GM18909 (cell line): Measurements from ENCODE around the gene TELO2.

Source experiments
- ATAC-seq: cut with Tn5 transposase; IDR thresholded peaks from one replicate; pipeline ENCODE4 v1.9.1; 2021; ENCODE audit warnings: mild to moderate bottlenecking; ENCODE audit not compliant: unreplicated experiment, poor library complexity

The TELO2 gene

DNA sequence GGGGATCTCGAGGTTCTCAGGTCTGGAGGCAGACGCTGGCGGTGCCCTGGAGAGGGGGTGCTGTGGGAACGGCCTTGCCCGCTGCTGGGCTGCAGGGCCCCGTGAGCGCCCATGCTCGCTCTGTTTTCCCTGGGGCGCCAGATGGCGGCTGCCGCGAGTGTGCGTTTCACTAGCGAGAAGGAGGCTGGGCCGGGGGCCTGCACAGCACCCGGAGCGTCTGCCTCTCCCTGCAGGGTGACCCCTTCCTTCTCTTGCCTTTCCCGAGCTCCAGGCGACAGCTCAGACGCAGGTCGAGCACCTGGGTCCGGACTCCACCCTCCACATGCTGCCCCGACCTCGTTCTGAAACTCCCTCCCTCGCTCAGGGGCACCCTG, 2.7 kb downstream of the TELO2 start:
- no peak for ATAC-seq

DNA sequence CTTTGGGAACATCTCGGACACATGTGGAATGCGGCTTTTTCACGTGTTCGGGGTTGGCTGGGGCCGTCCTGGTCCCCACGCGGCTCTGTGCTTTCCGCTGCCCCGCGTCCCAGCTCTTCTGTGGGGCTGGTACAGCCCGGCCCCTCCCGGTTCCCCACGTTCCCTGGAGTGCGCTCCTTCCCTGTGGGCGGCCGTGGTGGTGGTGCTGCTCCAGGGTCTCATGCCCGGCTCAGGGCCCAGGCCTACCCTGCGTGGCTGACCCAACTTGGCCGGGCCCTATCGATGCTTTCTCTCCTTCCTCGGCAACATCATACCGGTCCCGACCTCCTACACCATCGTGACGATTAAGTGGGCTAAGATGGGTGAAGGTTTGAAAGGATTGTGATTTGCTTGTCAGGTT, 3.3 kb downstream of the TELO2 start:
- ATAC-seq, result no peak

DNA sequence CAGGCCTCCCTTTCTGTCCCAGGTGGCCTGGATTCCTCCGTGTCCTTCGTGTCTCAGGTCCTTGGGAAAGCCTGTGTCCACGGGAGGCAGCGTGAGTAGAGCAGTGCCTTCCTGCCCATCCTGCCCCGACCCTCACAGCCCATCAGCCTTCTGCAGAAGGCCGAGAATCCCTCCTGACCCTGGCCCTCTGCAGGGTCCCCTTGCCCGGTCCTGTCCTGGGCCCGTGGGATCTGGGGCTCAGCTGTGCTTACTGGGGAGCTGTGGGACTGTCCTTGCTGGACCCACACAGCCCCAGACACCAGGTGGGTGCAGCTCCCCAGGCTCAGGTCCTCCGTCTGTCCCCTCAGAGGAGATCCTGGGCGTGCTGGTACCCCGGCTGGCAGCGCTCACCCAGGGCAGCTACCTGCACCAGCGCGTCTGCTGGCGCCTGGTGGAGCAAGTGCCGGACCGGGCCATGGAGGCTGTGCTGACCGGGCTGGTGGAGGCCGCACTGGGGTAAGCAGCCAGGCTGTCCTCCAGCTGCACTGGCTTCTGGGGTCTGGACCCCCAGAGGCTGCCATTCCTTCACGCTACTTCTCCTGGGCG, 3.9 kb downstream of the TELO2 start:
- no peak for ATAC-seq

DNA sequence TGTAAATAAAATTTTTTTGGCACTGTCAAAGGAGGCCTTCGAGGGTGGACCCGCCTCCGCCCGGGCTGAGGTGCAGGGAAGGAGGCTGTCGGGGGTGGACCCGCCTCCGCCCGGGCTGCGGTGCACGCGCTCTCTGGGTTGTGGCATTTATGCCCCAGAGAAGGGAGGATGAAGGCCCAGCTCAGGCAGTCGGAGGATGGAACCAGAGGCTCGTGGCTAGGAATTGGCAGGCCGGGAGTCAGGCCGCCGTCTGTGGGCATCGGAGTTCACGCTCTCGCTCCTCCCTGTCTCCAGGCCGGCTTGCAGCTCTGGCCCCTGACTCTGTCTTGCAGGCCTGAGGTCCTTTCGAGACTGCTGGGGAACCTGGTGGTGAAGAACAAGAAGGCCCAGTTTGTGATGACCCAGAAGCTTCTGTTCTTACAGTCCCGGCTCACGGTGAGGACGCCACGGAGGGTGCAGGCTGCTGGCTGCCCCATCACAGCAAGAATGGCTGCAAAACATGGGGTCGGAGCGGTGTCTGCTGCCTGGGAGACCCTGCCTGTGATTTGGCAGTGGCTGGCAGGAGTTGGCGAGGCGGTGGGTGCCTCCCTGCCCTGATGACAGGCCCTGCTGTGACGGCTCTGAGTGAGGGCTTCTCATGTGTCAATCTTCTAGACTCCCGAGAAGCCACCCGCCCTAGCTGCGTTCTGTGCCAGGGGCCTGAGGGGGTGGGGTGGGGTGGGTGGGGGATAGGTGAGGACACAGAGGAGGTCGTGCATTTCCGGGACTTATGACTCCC, 5.9 kb downstream of the TELO2 start:
- ATAC-seq, result no peak

DNA sequence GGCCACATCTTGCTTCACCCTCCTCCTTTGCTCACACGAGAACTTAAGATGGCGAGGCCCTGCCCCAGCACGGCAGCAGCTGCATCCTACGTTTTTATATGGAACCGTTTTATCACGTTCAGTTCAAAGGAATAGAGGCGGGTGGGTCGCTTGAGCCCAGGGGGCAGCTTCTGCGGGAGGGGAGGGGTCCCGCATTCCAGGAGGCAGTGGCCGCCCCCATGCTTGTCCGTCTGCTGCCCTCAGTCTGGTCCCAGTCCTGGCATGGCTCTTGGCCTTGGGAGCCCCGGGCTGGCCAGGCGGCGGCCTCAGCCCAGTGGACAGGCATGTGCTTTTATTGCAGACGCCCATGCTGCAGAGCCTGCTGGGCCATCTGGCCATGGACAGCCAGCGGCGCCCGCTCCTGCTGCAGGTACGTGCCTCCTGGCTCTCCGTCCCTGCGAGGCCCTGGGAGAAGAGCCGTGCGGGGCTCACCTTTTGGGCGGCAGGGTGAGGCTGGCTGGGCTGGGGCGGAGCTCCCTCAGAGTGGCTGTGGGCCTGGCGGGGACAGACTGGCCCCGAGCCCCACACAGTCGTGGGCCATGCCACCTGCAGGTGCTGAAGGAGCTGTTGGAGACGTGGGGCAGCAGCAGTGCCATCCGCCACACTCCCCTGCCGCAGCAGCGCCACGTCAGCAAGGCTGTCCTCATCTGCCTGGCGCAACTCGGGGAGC, 6.8 kb downstream of the TELO2 start:
- ATAC-seq, result no peak

DNA sequence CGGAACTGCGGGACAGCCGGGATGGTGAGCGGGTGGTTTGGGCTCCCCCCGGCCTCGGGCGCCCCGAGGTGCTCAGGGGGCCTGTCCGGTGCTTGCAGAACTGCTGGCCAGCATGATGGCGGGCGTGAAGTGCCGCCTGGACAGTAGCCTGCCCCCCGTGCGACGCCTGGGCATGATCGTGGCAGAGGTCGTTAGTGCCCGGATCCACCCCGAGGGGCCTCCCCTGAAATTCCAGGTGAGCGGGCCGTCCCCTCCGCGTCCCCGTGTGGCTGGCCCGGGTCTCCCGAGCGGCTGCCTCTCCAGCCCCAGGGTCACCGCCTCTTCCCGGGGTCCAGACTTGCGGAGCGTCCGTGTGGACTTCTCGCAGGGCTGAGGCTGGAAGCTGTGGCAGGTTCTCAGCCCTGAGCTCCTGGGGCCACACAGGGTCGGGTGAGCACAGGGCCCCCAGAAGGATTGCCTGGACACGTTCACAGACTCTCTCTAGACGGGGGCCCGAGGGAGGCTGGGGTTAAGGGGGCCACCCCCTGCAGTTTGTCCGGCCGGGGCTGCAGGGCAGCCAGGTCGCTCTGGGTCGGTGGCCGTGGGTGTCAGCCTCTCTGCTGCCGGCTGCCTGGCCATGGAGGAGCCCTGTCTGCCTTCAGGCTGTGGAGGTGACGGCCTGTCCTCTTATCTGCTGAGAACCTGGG, 7.4 kb downstream of the TELO2 start:
- no peak for ATAC-seq

DNA sequence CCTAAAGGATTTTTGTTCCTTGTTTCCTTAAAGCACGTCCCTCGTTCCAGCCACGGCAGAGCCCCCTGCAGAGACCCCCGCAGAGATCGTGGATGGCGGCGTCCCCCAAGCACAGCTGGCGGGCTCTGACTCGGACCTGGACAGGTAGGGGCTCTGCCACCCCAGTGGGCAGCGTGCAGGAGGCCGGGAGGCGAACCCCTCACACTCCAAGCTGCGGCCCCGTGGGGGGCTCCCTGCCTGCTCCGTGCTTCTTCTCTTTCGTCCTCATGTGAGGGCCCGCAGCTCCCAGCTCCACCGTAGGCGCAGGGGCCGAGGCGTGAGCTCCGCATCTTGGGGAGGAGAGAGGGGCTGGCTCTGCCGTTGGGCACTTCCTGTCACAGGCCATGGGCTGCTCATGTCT, 8.5 kb downstream of the TELO2 start:
- ATAC-seq, result no peak

DNA sequence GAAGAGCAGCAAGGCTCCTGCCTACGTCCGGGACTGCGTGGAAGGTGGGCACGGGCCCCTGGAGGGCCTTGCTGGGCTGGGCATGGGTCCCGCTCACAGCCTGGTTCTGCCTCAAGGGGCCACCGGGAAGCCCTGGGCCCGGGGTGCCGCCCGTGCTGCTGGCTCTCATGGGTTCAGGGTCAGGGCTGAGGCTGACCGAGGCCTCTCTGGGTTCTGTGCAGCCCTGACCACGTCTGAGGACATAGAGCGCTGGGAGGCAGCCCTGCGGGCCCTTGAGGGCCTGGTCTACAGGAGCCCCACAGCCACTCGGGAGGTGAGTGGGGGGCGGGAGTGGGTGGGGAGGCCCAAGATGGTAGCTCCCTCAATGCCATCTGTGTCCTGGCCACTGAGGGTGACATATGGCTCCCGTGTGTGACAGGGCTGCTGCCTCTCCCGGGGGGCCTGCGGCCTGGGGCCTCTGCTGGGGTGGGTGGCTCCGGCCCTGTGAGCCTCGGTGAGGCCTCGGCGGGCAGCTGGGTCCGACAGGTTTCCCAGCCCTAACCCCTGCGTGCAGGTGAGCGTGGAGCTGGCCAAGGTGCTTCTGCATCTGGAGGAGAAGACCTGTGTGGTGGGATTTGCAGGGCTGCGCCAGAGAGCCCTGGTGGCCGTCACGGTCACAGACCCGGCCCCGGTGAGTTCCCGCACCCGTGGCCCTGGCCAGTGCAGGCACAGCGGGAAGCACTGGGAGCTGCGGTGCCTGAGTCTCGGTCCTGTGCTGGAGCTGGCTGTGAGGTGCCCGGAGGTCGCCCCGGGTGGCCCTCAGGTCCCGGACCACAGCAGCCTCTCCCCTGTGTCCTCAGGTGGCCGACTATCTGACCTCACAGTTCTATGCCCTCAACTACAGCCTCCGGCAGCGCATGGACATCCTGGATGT, 9.2 kb downstream of the TELO2 start:
- no peak for ATAC-seq

DNA sequence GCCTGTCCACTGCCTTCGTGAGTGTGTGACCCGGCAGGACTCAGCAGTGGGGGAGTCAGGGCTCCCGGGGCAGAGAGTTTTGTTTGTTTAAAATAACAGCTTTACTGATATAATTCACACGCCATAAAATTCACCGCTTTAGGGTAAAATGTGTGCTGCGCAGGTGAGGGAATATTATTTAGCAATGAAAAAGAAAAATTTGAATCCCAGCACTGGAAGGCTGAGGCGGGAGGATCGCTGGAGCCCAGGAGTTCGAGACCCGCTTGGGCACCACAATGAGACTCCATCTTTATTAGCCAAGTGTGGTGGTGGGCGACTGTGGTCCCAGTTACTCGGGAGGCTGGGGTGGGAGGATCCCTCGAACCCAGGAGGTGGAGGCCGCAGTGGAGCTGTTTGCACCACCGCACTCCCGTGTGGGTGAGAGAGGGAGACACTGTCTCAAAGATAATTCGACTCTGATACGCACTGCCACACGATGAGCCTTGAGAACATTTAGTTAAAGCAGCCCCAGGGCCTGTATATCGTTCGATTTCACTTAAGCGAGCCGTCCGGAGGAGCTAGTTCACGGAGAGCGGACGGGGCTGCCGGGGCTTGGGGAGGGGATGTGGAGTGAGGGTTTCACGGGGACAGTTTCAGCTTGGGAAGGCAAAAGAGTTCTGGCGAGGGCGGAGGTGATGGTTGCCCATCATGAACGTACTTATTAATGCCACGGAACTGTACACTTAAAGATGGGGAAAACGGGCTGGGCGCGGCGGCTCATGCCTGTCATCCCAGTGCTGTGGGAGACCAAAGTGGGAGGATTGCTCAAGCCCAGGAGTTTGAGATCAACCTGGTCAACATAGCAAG, 10.2 kb downstream of the TELO2 start:
- ATAC-seq, result no peak

DNA sequence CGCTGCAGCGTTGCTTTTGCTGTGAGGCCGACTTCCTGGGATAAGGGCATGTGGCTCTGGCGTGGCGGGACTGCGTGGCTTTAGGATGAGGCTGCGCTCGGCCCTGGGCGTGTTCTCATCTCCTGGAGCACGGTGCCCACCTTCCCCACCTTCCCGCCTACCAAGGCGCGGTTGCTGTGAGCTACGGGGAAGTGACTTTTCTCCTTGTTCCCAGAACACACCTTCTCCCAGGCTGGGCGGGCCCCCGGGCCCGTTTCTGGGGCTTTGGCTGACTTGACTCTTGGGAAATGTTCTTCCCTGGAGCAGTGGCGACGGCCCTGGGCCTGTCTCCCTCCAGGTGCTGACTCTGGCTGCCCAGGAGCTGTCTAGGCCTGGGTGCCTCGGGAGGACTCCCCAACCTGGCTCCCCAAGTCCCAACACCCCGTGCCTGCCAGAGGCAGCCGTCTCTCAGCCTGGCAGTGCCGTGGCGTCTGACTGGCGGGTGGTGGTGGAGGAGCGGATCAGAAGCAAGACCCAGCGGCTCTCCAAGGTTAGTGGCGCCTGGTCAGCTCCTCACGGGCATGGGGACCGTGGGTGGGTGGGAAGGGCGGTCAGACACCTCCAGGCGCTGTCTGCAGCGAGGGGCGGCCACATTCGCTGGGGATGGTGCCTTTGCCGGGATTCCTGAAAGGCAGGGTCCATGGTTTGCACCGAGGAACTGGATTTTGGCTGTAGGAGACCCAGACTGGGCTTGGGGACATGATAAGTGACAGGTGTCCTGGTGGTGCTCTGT, 12.1 kb downstream of the TELO2 start:
- no peak for ATAC-seq

DNA sequence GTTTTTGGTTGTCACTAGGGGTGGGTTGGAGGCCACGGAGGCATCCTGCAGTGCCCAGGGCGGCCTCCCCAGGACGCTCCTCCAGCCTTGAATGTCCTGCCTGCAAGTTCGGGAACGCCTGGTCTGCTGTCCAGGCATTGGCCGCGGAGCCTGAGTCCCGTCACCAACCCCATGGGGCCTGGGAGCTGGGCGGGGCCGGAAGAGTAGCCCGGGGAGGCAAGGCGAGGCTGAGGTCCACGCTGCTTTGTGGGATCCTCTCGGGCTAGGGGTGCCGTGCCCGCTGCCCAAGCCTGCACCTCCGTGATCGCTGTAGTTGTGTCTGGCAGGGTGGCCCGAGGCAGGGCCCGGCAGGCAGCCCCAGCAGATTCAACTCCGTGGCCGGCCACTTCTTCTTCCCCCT, 12.8 kb downstream of the TELO2 start:
- no peak for ATAC-seq

DNA sequence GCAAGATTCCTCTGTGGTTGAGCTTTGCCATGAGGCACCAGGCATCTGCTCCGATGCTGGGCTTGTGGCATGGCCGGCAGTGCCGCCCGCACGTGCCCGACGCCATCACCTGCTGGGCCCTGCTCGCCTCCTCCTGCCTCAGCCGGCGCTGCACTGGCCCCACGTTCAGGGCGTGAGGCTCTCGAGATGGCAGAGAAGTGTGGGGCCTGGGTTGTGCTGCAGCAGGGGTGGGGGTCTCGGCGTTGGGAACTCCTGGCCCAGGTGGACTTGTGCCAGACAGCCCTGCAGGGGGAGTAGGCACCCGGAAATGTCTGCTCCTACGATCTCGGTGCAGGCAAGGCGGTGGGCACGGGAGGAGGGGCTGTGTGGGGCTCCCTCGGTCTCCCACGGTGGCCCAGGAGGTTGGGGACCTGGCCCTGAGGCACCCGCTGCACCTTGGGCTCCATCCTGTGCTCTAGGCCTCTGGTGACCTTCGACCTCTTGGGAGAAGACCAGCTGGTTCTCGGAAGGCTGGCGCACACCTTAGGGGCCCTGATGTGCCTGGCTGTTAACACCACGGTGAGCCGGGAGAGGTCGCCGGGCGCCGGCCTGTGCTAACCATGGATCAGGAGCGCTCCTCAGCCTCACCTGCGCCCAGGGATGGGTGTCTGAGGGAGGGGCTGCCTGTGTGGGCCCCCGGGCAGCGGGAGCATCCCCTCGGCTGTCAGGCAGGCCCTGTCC, 13.5 kb downstream of the TELO2 start:
- no peak for ATAC-seq

DNA sequence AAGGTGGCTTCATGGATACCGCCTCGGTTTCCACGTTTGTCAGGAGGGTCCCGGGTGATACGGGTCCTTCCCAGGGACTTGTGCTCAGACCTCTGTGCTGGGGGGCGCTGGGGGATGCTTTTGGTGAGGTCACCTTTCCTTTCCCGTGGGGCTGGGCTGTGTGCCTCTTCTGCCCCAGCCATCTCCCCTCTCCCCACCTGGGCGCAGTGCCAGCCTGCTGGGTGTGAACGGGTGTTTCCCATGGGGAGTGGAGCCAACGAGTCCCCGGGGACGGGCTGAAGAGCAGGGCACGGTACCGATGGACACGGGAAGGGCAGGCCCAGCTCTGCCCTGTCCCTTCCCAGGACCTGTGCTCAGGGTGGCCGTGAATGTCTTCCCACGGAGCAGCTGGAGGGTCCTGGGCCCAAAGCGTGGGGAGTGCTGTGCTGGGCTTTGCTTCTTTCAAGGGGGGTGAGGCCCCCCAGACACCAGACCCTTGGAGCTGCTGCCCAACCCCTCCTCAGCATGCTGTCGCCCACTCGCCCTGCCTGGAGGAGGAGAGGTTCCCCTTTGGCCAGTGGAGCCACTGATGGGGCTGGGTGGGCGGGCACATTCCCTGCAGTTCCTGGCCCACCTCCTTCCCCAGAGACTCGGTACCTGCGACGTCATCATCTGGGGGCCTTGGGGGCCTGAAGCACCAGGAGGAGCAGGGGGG, 15.5 kb downstream of the TELO2 start:
- no peak for ATAC-seq

DNA sequence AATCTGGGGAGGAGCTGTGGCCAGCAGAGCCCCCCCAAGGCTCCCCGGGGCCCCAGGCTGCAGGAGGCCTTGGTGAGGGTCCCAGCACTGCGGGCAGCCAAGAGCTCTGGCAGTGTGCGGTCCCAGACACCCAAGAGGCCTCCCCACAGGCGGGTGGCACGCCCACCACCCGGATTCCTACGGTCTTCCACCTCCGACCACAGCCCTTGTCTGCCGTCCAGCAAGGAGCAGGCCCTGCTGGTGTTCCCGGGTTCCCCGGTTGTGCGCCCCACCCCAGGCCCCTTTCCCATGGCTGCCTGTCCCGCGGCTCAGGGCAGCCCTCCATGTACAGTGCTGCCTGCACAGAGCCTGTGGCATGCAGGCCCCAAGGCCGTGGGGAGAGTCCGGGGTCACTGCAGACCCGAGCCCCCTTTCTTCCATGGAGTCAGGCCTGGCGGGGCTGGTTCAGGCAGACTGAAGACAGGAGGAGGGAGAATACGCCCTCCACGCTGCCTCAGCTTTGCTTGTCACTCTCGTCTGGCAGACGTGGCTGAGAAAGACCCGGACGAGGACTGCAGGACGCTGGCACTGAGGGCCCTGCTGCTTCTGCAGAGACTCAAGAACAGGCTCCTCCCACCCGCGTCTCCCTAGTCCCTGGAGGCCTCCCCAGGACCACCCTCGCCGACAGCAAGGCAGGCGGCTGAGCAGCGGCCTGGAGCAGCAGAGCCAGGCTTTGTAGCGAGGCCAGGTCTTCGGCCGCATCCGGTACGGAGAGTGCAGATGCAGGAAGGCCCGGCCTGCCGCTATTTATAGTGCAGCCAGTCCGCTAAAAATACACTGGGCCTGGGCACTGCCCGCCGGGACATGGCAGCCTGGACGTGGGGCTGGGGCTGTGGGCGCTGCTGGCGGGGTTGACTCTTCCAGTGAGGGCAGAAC, 16.4 kb downstream of the TELO2 start:
- ATAC-seq, result no peak

DNA sequence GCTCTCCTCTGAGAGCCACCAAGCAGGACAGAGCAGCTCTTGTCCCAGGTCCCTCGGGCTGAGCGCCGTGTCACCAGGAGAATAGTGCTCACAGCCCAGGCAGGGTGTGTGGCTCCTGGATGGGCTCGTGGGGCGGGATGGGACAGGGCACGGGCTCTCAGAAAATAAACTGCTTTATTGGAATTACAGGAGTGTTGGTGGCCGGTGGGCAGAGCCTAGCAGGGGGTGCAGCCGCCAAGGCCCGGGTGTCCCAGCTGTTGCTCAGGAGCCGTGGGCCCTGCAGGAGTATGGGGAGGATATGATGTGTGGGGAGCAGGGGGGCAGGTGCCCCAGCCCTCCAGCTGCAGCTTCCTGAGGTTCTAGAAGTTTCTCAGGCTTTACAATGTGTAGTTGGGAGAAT, 17.1 kb downstream of the TELO2 start:
- no peak for ATAC-seq

DNA sequence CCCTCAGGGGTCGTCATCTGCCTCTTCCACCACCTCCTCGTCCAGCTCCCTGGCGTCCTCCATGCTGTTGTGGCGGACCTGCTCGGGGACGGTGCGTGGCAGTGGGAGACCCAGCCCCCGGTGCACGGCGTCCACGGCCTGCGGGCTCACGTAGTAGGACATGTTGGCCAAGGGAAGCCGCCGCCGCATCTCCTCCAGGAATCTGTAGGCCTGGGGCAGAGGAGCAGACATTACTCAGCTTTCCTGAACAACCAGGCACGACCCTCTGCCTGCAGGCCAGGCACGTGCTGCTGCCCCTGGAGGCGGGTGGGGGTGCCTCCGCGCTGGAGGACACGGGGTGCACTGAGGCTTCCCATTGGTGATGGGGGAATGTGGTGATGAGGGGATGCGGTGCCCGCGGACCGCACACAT, 17.8 kb downstream of the TELO2 start:
- no peak for ATAC-seq
